SK-N-MC (cell line): ENCODE results near the gene NAPG.

ENCODE experiments used
- EZH2 ChIP-seq: fragments of 200-600 bp; sonication (generic); IDR thresholded peaks from one replicate; pipeline ENCODE4 v1.6.1; 2017; ENCODE audit warnings: antibody characterized with exemption
- FOXP2 ChIP-seq: optimal IDR thresholded peaks from 2 replicates; pipeline ENCODE3; 2011; ENCODE audit warnings: mild to moderate bottlenecking, moderate library complexity; ENCODE audit not compliant: insufficient read depth; ENCODE audit errors: extremely low read length, control extremely low read depth
- POLR2AphosphoS5 ChIP-seq: IDR thresholded peaks from 2 replicates; pipeline ENCODE4 v1.6.1; 2012; ENCODE audit warnings: mild to moderate bottlenecking, low read depth, low read length, borderline replicate concordance

DNA sequence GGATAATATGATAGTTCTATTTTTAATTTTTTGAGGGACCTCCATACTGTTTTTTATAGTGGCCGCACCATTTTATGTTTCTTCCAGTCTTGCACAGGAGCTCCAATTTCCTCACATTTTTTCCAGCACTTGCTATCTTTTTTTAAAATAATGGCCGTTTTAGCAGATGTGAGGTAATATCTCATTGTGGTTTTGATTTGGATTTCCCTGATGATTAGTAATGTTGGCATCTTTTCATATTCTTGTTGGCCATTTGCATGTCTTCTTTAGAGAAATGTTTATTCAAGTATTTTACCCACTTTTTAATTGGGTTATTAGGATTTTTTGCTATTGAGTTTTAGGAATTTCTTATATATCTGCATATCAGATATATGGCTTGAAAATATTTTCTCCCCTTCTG is 29.9 kb upstream of the NAPG start:
- TF ChIP-seq POLR2AphosphoS5: no peak
- no peak for TF ChIP-seq EZH2
- no peak for TF ChIP-seq FOXP2
